ENCODE results near the gene NECAB2. TPM values are rescaled to one million over a fixed set of nuclear protein-coding genes. Genes with fewer than 3 reads are reported as not detected.

NECAB2 gene
- total and polyA plus RNA-seq, 2 experiments from 2014 or later = 1.6 to 5.1 TPM

DNA sequence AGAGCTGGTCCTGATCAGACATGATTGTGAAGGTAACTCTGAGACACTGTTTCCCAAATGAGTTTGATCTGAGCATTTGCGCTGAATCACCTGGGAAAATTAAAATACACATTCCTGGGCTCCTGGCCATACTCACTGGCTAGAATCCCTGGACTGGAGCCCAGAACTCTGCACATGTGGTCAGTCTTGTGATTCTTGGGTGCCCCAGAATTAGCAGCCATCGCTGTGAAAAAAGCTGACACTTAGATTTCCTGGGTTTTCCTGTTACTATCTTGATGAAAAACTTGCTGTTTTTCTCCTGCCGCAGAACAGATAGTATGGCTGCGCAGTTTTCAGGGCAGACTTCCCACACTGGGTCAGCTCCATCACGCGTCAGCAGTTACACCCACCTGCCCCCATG is 24.6 kb downstream of the NECAB2 start (continued):
- TF ChIP-seq, protein P1, sequence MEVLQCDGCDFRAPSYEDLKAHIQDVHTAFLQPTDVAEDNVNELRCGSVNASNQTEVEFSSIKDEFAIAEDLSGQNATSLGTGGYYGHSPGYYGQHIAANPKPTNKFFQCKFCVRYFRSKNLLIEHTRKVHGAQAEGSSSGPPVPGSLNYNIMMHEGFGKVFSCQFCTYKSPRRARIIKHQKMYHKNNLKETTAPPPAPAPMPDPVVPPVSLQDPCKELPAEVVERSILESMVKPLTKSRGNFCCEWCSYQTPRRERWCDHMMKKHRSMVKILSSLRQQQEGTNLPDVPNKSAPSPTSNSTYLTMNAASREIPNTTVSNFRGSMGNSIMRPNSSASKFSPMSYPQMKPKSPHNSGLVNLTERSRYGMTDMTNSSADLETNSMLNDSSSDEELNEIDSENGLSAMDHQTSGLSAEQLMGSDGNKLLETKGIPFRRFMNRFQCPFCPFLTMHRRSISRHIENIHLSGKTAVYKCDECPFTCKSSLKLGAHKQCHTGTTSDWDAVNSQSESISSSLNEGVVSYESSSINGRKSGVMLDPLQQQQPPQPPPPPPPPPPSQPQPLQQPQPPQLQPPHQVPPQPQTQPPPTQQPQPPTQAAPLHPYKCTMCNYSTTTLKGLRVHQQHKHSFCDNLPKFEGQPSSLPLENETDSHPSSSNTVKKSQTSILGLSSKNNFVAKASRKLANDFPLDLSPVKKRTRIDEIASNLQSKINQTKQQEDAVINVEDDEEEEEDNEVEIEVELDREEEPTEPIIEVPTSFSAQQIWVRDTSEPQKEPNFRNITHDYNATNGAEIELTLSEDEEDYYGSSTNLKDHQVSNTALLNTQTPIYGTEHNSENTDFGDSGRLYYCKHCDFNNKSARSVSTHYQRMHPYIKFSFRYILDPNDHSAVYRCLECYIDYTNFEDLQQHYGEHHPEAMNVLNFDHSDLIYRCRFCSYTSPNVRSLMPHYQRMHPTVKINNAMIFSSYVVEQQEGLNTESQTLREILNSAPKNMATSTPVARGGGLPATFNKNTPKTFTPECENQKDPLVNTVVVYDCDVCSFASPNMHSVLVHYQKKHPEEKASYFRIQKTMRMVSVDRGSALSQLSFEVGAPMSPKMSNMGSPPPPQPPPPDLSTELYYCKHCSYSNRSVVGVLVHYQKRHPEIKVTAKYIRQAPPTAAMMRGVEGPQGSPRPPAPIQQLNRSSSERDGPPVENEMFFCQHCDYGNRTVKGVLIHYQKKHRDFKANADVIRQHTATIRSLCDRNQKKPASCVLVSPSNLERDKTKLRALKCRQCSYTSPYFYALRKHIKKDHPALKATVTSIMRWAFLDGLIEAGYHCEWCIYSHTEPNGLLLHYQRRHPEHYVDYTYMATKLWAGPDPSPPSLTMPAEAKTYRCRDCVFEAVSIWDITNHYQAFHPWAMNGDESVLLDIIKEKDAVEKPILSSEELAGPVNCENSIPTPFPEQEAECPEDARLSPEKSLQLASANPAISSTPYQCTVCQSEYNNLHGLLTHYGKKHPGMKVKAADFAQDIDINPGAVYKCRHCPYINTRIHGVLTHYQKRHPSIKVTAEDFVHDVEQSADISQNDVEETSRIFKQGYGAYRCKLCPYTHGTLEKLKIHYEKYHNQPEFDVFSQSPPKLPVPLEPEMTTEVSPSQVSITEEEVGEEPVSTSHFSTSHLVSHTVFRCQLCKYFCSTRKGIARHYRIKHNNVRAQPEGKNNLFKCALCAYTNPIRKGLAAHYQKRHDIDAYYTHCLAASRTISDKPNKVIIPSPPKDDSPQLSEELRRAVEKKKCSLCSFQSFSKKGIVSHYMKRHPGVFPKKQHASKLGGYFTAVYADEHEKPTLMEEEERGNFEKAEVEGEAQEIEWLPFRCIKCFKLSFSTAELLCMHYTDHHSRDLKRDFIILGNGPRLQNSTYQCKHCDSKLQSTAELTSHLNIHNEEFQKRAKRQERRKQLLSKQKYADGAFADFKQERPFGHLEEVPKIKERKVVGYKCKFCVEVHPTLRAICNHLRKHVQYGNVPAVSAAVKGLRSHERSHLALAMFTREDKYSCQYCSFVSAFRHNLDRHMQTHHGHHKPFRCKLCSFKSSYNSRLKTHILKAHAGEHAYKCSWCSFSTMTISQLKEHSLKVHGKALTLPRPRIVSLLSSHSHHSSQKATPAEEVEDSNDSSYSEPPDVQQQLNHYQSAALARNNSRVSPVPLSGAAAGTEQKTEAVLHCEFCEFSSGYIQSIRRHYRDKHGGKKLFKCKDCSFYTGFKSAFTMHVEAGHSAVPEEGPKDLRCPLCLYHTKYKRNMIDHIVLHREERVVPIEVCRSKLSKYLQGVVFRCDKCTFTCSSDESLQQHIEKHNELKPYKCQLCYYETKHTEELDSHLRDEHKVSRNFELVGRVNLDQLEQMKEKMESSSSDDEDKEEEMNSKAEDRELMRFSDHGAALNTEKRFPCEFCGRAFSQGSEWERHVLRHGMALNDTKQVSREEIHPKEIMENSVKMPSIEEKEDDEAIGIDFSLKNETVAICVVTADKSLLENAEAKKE (CRISPR knock-in tag; IDR thresholded peaks at IDR 0.05) = no peak
- TF ChIP-seq EZH2 (IDR thresholded peaks at IDR 0.05; ENCODE audit: low read depth, unreplicated experiment) (no peak), JUNB (IDR thresholded peaks at IDR 0.05; ENCODE audit: unreplicated experiment) (no peak)

- no peaks in the 10 kb centered on the region for H3K27me3 ChIP-seq (ENCODE audit: insufficient read depth)
- H3K4me1 Mint-ChIP-seq = peaks cover 18% of the 10 kb centered on the region
- H3K27ac ChIP-seq (ENCODE audit: low read depth) = no peak overlapping the region
- no peaks in the 10 kb centered on the region for H3K36me3 Mint-ChIP-seq (ENCODE audit: low read depth)
- no peak overlapping the region for H3K4me3 Mint-ChIP-seq
- H3K9me3 Mint-ChIP-seq = no peaks in the 10 kb centered on the region
- no peak for DNase-seq (ENCODE audit: low spot score)
- H4K20me1 ChIP-seq (replicated peaks; ENCODE audit: insufficient read depth) = no peaks in the 10 kb centered on the region
- H3K27me3 Mint-ChIP-seq (ENCODE audit: insufficient read depth, low read depth, poor library complexity) = peaks cover 18% of the 10 kb centered on the region
- H3K4me3 ChIP-seq = no peak overlapping the region
- no peaks in the 10 kb centered on the region for H3K79me2 ChIP-seq (replicated peaks; ENCODE audit: insufficient read depth)
- no peak overlapping the region for H3K27ac Mint-ChIP-seq
- no peak for ATAC-seq
- H3K4me2 ChIP-seq = no peak overlapping the region
- H3K36me3 ChIP-seq (ENCODE audit: insufficient read depth) = no peaks in the 10 kb centered on the region
- no peak overlapping the region for H2AFZ ChIP-seq
- H3K9me2 ChIP-seq (ENCODE audit: insufficient read depth) = no peaks in the 10 kb centered on the region
- no peaks in the 10 kb centered on the region for H3F3A ChIP-seq (replicated peaks; ENCODE audit: low read depth)
- no peak for TF ChIP-seq NANOG (IDR thresholded peaks at IDR 0.05; ENCODE audit: borderline replicate concordance)
- TF ChIP-seq, protein P1 (CRISPR knock-in tag; IDR thresholded peaks at IDR 0.05) = no peak
- TF ChIP-seq EZH2 (IDR thresholded peaks at IDR 0.05; ENCODE audit: low read depth, unreplicated experiment) = no peak
- TF ChIP-seq POLR2AphosphoS5 (IDR thresholded peaks at IDR 0.05; ENCODE audit: low read depth) = no peak
- TF ChIP-seq STAT1 (IDR thresholded peaks at IDR 0.05; ENCODE audit: unreplicated experiment) = no peak
- no peak for TF ChIP-seq CTCF (conservative IDR thresholded peaks at IDR 0.05; ENCODE audit: low read depth in 2 of 2)
- peaks cover 3% of the 10 kb centered on the region; the same call in 1 of the 2 replicates for H3K4me1 ChIP-seq (ENCODE audit: insufficient read depth)
Measured at GRCh38 chr16:83994087-83994486, 26.0 kb downstream of the NECAB2 start.

All from GM23338 (cell line).